CD8-positive, alpha-beta memory T cell (primary cell): ENCODE data around the gene MPG. TPM values are rescaled to one million over a fixed set of nuclear protein-coding genes. Genes with fewer than 3 reads are reported as not detected.
"Not testable (repeated sequence)": the region's sequence is repeated elsewhere in the genome, so short reads cannot be mapped to it uniquely, and the experiment has no call there.

Experiments
- CTCF ChIA-PET: fragments of 350-600 bp; sonication (Branson Sonifier 250); formaldehyde crosslinking; loops from one replicate; lab custom pipeline; 2021; ENCODE audit warnings: antibody characterized with exemption; lab: Charles Lee
- POLR2A ChIA-PET: fragments of 350-600 bp; sonication (Branson Sonifier 250); formaldehyde crosslinking; loops from one replicate; lab custom pipeline; 2021; ENCODE audit warnings: antibody characterized with exemption; lab: Charles Lee
- DNase-seq, 5 donors: peaks; one replicate each; pipeline versions ENCODE4 v3.0.0 to v3.0.0-alpha.2; 2020 to 2022; ENCODE audit warnings: mixed read lengths in 1 of 5
- H3K27ac ChIP-seq: one replicate; pipeline ENCODE4 v1.7.0; 2013; ENCODE audit warnings: low read depth, mild to moderate bottlenecking, low read length, moderate library complexity
- H3K27me3 ChIP-seq: 2 replicates; pipeline ENCODE4 v1.7.0; 2013; ENCODE audit warnings: low read length, mild to moderate bottlenecking; ENCODE audit not compliant: insufficient read depth, poor library complexity, severe bottlenecking
- H3K36me3 ChIP-seq: 2 replicates; pipeline ENCODE4 v1.7.0; 2013; ENCODE audit warnings: mild to moderate bottlenecking, low read length, moderate library complexity; ENCODE audit not compliant: insufficient read depth
- H3K4me1 ChIP-seq: 2 replicates; pipeline ENCODE4 v1.7.0; 2013; ENCODE audit warnings: mild to moderate bottlenecking, low read length, moderate library complexity; ENCODE audit not compliant: insufficient read depth
- H3K4me3 ChIP-seq: 2 replicates; pipeline ENCODE4 v1.7.0; 2013; ENCODE audit warnings: mild to moderate bottlenecking, low read length
- H3K9me3 ChIP-seq: 2 replicates; pipeline ENCODE4 v1.7.0; 2013; ENCODE audit warnings: mild to moderate bottlenecking, low read length
- H3K27ac Mint-ChIP-seq, 8 donors: one replicate each; pipeline ENCODE4 v1.8.0; 2020 to 2021; ENCODE audit warnings: mixed read lengths in 8 of 8, mild to moderate bottlenecking in 6 of 8, inconsistent platforms in 3 of 8, moderate library complexity in 3 of 8
- H3K27me3 Mint-ChIP-seq, 2 donors: one replicate each; pipeline ENCODE4 v1.8.0; 2020 to 2021; ENCODE audit warnings: mixed read lengths in 2 of 2, mild to moderate bottlenecking in 1 of 2, moderate library complexity in 1 of 2
- H3K36me3 Mint-ChIP-seq, 3 donors: one replicate each; pipeline ENCODE4 v1.8.0; 2020 to 2021; ENCODE audit warnings: mixed read lengths in 3 of 3, inconsistent platforms in 1 of 3, mild to moderate bottlenecking in 1 of 3
- H3K4me1 Mint-ChIP-seq, 3 donors: one replicate each; pipeline ENCODE4 v1.8.0; 2020 to 2021; ENCODE audit warnings: mixed read lengths in 3 of 3, inconsistent platforms in 1 of 3, mild to moderate bottlenecking in 1 of 3
- H3K4me3 Mint-ChIP-seq, 7 donors: one replicate each; pipeline ENCODE4 v1.8.0; 2020 to 2021; ENCODE audit warnings: mixed read lengths in 7 of 7, mild to moderate bottlenecking in 6 of 7, moderate library complexity in 4 of 7, inconsistent platforms in 2 of 7
- H3K9me3 Mint-ChIP-seq, 5 donors: one replicate each; pipeline ENCODE4 v1.8.0; 2020 to 2022; ENCODE audit warnings: mixed read lengths in 5 of 5, mild to moderate bottlenecking in 3 of 5, moderate library complexity in 2 of 5, inconsistent platforms in 1 of 5
- polyA plus RNA-seq: library from polyadenylated mRNA; unstranded; fragments of 300-500 nt; fragmentation: Illumina TruSeq; gene quantifications from one replicate; pipeline ENCODE4 v1.2.3, GENCODE V29; 2021
- total RNA-seq, 2 experiments: library from RNA; stranded (reverse); gene quantifications; one replicate each; pipeline ENCODE4 v1.2.3, GENCODE V29; 2021

MPG gene
- total and polyA plus RNA-seq, 3 experiments from 2014 or later, result 47.5 to 58.1 (median 48.2) TPM

GRCh38 chr16:117379-118365, 39.6 kb downstream of the MPG start:
- Histone ChIP-seq H3K4me3 (no peak overlapping the region), H3K4me1 (no peaks in the 10 kb centered on the region), H3K9me3 (no peaks in the 10 kb centered on the region), H3K36me3 (peaks cover 8% of the 10 kb centered on the region), H3K27me3 (no peaks in the 10 kb centered on the region), H3K27ac (no peak overlapping the region)
- peak; percentile 52 to 73 (median 59) for DNase-seq
- H3K4me1 Mint-ChIP-seq, result peaks cover under 1 to 13% (median 8%) of the 10 kb centered on the region in 3 donors
- no peaks in the 10 kb centered on the region for H3K27me3 Mint-ChIP-seq
- CTCF ChIA-PET, result interaction anchor here (0.6 to 3.5 kb wide), 17 partner anchors 10 to 284 kb away, joined by 3 to 17 read pairs (median 3); partner anchors contain the start of genes DECR2 and HBQ1
- peak overlapping the region in 2 of 8 donors; percentile 17 to 54 for H3K27ac Mint-ChIP-seq
- H3K36me3 Mint-ChIP-seq, result peaks cover 0 to 40% (median 7%) of the 10 kb centered on the region in 3 donors
- no peak overlapping the region for H3K4me3 Mint-ChIP-seq
- no peaks in the 10 kb centered on the region for H3K9me3 Mint-ChIP-seq
- POLR2A ChIA-PET, result no interaction called here

- H3K36me3 Mint-ChIP-seq, result peaks cover 0 to 37% (median 5%) of the 10 kb centered on the region in 3 donors
- H3K27ac ChIP-seq, result peak overlapping the region; percentile 43
- peaks cover 5% of the 10 kb centered on the region for H3K36me3 ChIP-seq
- ChIA-PET POLR2A (no interaction called here), CTCF (interaction anchor here (0.6 to 2.5 kb wide), 6 partner anchors 9 to 264 kb away, joined by 3 to 14 read pairs (median 4); partner anchors contain the start of gene HBQ1)
- peak overlapping the region in 2 of 8 donors; percentile 75 to 81 for H3K27ac Mint-ChIP-seq
- no peak for DNase-seq
- H3K4me1 ChIP-seq, result no peaks in the 10 kb centered on the region
- H3K27me3 ChIP-seq, result no peaks in the 10 kb centered on the region
- H3K27me3 Mint-ChIP-seq, result no peaks in the 10 kb centered on the region
- H3K9me3 Mint-ChIP-seq, result no peaks in the 10 kb centered on the region
- no peak overlapping the region for H3K4me3 Mint-ChIP-seq
- no peak overlapping the region for H3K4me3 ChIP-seq
- H3K4me1 Mint-ChIP-seq, result peaks cover 8 to 22% (median 15%) of the 10 kb centered on the region in 3 donors
- H3K9me3 ChIP-seq, result no peaks in the 10 kb centered on the region
Observed at GRCh38 chr16:118857-119256, 40.8 kb downstream of the MPG start.

DNA sequence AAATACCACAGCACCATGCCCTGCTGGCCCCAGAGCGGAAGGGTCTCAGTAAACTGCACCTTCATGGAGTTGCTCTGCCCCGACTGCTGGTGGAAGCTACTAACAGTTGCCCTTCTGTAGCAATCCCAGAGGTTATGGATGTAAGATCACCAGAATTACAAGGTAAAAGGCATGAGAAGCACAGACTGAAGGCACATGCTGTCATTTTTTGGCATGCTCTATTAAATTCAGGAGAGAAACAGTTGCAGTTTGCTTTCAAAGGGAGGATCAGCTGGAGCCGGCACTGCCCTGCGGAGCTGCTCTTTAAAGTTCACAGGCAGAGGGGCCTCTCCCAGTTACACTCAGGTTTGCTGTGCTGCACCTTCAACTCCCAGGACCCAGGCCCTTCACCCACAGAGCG, 41.3 kb downstream of the MPG start:
- no peak overlapping the region for H3K4me3 Mint-ChIP-seq
- CTCF ChIA-PET, result interaction anchor here (1.3 to 2.1 kb wide), 3 partner anchors 10 to 244 kb away, joined by 3 to 9 read pairs (median 3); no protein-coding TSS in a partner anchor
- peaks cover 11 to 26% (median 19%) of the 10 kb centered on the region in 3 donors for H3K4me1 Mint-ChIP-seq
- POLR2A ChIA-PET, result no interaction called here
- peaks cover 0 to 34% (median 3%) of the 10 kb centered on the region in 3 donors for H3K36me3 Mint-ChIP-seq
- Histone ChIP-seq H3K36me3 (peaks cover under 1% of the 10 kb centered on the region), H3K4me1 (no peaks in the 10 kb centered on the region), H3K27me3 (no peaks in the 10 kb centered on the region), H3K4me3 (no peak overlapping the region), H3K9me3 (no peaks in the 10 kb centered on the region), H3K27ac (peak overlapping the region; percentile 43)
- H3K27ac Mint-ChIP-seq, result peak overlapping the region in 1 of 8 donors; percentile 75
- H3K9me3 Mint-ChIP-seq, result no peaks in the 10 kb centered on the region
- H3K27me3 Mint-ChIP-seq, result no peaks in the 10 kb centered on the region
- no peak for DNase-seq

GRCh38 chr16:119835-120491, 41.9 kb downstream of the MPG start:
- CTCF ChIA-PET, result interaction anchor here (1.0 to 2.1 kb wide), 4 partner anchors 10 to 243 kb away, joined by 3 to 9 read pairs (median 3); no protein-coding TSS in a partner anchor
- Histone ChIP-seq H3K4me3 (no peak overlapping the region), H3K4me1 (no peaks in the 10 kb centered on the region), H3K36me3 (no peaks in the 10 kb centered on the region), H3K9me3 (no peaks in the 10 kb centered on the region), H3K27ac (peak overlapping the region; percentile 55), H3K27me3 (no peaks in the 10 kb centered on the region)
- POLR2A ChIA-PET, result no interaction called here
- no peak for DNase-seq
- Mint-ChIP-seq H3K27me3 (no peaks in the 10 kb centered on the region), H3K36me3 (peaks cover 0 to 33% (median 1%) of the 10 kb centered on the region in 3 donors), H3K4me1 (peaks cover 14 to 30% (median 21%) of the 10 kb centered on the region in 3 donors), H3K9me3 (no peaks in the 10 kb centered on the region), H3K27ac (peak overlapping the region in 1 of 8 donors; percentile 70), H3K4me3 (peak overlapping the region in 1 of 7 donors; percentile 54)

GRCh38 chr16:120756-121155, 42.7 kb downstream of the MPG start:
- peak overlapping the region; percentile 55 for H3K27ac ChIP-seq
- H3K4me3 Mint-ChIP-seq, result no peak overlapping the region
- no peaks in the 10 kb centered on the region for H3K9me3 ChIP-seq
- H3K36me3 ChIP-seq, result no peaks in the 10 kb centered on the region
- POLR2A ChIA-PET, result no interaction called here
- H3K27me3 ChIP-seq, result no peaks in the 10 kb centered on the region
- peaks cover 0 to 32% (median 3%) of the 10 kb centered on the region in 3 donors for H3K36me3 Mint-ChIP-seq
- H3K27ac Mint-ChIP-seq, result peak overlapping the region in 2 of 8 donors; percentile 24 to 68
- no peak overlapping the region for H3K4me3 ChIP-seq
- no peaks in the 10 kb centered on the region for H3K4me1 ChIP-seq
- H3K27me3 Mint-ChIP-seq, result no peaks in the 10 kb centered on the region
- no peak for DNase-seq
- H3K9me3 Mint-ChIP-seq, result no peaks in the 10 kb centered on the region
- CTCF ChIA-PET, result interaction anchor here (1.0 to 2.1 kb wide), 2 partner anchors 14 to 24 kb away, joined by 3 to 9 read pairs; no protein-coding TSS in a partner anchor
- H3K4me1 Mint-ChIP-seq, result peaks cover 14 to 30% (median 21%) of the 10 kb centered on the region in 3 donors

DNA sequence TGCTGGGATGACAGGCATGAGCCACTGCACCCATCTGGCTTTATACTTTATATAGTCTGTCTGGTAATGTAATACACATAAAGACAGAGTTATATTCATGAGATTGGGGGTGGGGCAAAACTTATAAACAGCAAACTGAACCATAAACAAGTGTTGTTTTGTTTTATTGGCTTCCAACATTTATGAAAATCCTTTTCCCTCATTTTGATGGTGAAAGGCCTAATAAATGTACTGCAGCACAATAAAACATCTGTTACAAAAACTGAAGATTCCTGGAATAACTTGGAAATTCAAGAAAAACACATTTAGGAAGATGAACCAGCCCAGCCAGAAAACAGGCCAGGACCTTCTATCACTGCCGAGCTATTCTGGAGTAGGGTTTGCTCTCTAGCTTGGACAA, 44.3 kb downstream of the MPG start:
- Histone ChIP-seq H3K4me1 (no peaks in the 10 kb centered on the region), H3K36me3 (no peaks in the 10 kb centered on the region), H3K27me3 (no peaks in the 10 kb centered on the region), H3K4me3 (no peak overlapping the region), H3K27ac (no peak overlapping the region), H3K9me3 (no peaks in the 10 kb centered on the region)
- H3K4me3 Mint-ChIP-seq, result no peak overlapping the region
- CTCF ChIA-PET, result interaction anchor here (1.4 kb wide), 1 partner anchor 240 kb away, joined by 3 read pairs; no protein-coding TSS in a partner anchor
- DNase-seq, result no peak
- H3K27ac Mint-ChIP-seq, result peak overlapping the region in 1 of 8 donors; percentile 62
- H3K4me1 Mint-ChIP-seq, result peaks cover 14 to 30% (median 21%) of the 10 kb centered on the region in 3 donors
- H3K9me3 Mint-ChIP-seq, result no peaks in the 10 kb centered on the region
- POLR2A ChIA-PET, result no interaction called here
- H3K36me3 Mint-ChIP-seq, result peaks cover 0 to 21% (median 3%) of the 10 kb centered on the region in 3 donors
- no peaks in the 10 kb centered on the region for H3K27me3 Mint-ChIP-seq

GRCh38 chr16:123558-124350, 45.7 kb downstream of the MPG start:
- H3K27ac ChIP-seq, result peak overlapping the region; percentile 47
- Mint-ChIP-seq H3K4me1 (peaks cover 13 to 22% (median 14%) of the 10 kb centered on the region in 3 donors), H3K27ac (peak overlapping the region; percentile 69 to 98 (median 85)), H3K4me3 (peak overlapping the region in 5 of 7 donors; percentile 12 to 63 (median 30)), H3K36me3 (peaks cover 0 to 20% (median 3%) of the 10 kb centered on the region in 3 donors)
- H3K4me3 ChIP-seq, H3K27me3 Mint-ChIP-seq, H3K9me3 ChIP-seq, H3K36me3 ChIP-seq, H3K4me1 ChIP-seq, H3K27me3 ChIP-seq, H3K9me3 Mint-ChIP-seq, POLR2A ChIA-PET: not testable (repeated sequence)
- DNase-seq, result peak in 2 of 5 donors; percentile 8 to 16
- CTCF ChIA-PET, result interaction anchor here (1.3 to 1.7 kb wide), 3 partner anchors 14 to 238 kb away, joined by 3 to 6 read pairs (median 4); no protein-coding TSS in a partner anchor
